Activated CD4-positive, alpha-beta memory T cell treated with anti-CD3 and anti-CD28 coated beads, Interleukin-2, amount 10 ng/mL, durations not matched to agents 7 days and 5 days (primary cell): Measurements from ENCODE around the gene FADS3. TPM values are rescaled to one million over a fixed set of nuclear protein-coding genes. Genes with fewer than 3 reads are reported as not detected.
A peak's percentile ranks its signal among the peaks of the same experiment; 100 is the strongest.

Source experiments
- CTCF ChIA-PET: fragments of 350-600 bp; sonication (Branson Sonifier 250); formaldehyde crosslinking; loops from one replicate; lab custom pipeline; 2021; ENCODE audit warnings: antibody characterized with exemption, inconsistent platforms; lab: Charles Lee
- POLR2A ChIA-PET: fragments of 350-600 bp; sonication (Branson Sonifier 250); formaldehyde crosslinking; loops from one replicate; lab custom pipeline; 2021; ENCODE audit warnings: antibody characterized with exemption; lab: Charles Lee
- DNase-seq: peaks from one replicate; pipeline ENCODE4 v3.0.0-alpha.2; 2020
- H3K27ac Mint-ChIP-seq: one replicate; pipeline ENCODE4 v1.8.0; 2021; ENCODE audit warnings: mild to moderate bottlenecking, mixed read lengths
- H3K27me3 Mint-ChIP-seq: one replicate; pipeline ENCODE4 v1.8.0; 2021; ENCODE audit warnings: mixed read lengths
- H3K36me3 Mint-ChIP-seq: one replicate; pipeline ENCODE4 v1.8.0; 2021; ENCODE audit warnings: low read depth, mixed read lengths
- H3K4me1 Mint-ChIP-seq: one replicate; pipeline ENCODE4 v1.8.0; 2021; ENCODE audit warnings: mixed read lengths
- H3K4me3 Mint-ChIP-seq: one replicate; pipeline ENCODE4 v1.8.0; 2021; ENCODE audit warnings: mild to moderate bottlenecking, mixed read lengths
- H3K9me3 Mint-ChIP-seq: one replicate; pipeline ENCODE4 v1.8.0; 2021; ENCODE audit warnings: mixed read lengths
- total RNA-seq, 2 experiments: library from RNA; stranded (reverse); gene quantifications; one replicate each; pipeline ENCODE4 v1.2.3, GENCODE V29; 2021

Gene FADS3
- total RNA-seq, 2 experiments from 2014 or later = 5.2 to 5.4 TPM

DNA sequence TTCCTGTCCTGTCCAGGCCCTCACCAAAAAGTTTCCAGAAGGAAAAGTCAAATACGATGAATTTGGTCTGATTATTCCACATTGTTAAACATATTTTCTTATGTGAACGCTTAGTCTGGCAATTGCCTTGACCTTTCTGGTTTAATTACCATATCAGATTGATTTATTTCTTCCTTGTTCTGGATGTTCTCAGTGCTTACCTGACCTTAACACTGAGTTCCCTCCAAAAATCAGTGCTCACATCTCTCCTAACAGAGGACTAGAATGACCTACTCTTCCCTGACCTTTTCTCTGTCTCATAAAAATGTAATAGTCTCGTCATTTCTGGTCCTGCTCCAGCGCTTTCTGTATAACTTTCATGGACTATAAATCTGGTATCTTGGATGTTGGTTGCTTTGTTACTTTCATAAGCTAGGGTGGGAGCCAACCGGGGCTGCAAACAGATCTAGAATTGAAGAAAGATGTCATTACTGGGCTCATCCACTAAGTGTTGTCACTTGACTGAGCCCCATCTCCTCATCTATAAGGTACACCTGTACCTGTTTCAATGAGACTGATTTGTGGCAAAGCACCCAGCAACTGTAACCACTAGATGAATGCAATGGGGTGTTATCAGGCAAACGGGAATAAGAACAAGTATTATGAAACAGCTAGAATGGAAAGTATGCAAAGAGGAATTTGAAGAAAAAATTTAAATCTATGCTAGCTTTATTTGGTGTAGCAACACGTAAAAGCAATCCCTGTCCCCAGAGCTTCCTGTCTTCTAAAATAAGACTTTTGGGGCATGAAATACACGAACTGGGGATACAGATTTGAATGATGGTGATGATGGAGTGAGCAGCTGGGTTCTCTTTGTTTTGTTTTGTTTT is 60.9 kb downstream of the FADS3 start:
- POLR2A ChIA-PET = interaction anchor here (0.7 to 4.3 kb wide), 5 partner anchors 13 to 65 kb away, joined by 3 to 81 read pairs (median 9); partner anchors contain the start of genes FADS1, FEN1 and TMEM258
- Mint-ChIP-seq H3K27me3 (peaks cover 14% of the 10 kb centered on the region), H3K27ac (peak overlapping the region; percentile 66), H3K4me3 (peak overlapping the region; percentile 95), H3K9me3 (no peaks in the 10 kb centered on the region), H3K4me1 (peaks cover 71% of the 10 kb centered on the region), H3K36me3 (peaks cover 61% of the 10 kb centered on the region)
- CTCF ChIA-PET = interaction anchor here (1.3 to 2.1 kb wide), 2 partner anchors 12 to 16 kb away, joined by 4 to 15 read pairs; no protein-coding TSS in a partner anchor
- no peak for DNase-seq

GRCh38 chr11:61829806-61830205 is 61.5 kb downstream of the FADS3 start:
- DNase-seq = no peak
- Mint-ChIP-seq H3K27me3 (peaks cover 16% of the 10 kb centered on the region), H3K4me1 (peaks cover 66% of the 10 kb centered on the region), H3K9me3 (no peaks in the 10 kb centered on the region), H3K27ac (peak overlapping the region; percentile 91), H3K4me3 (peak overlapping the region; percentile 95), H3K36me3 (peaks cover 57% of the 10 kb centered on the region)
- POLR2A ChIA-PET = interaction anchor here (3.3 to 4.3 kb wide), 3 partner anchors 13 to 37 kb away, joined by 14 to 81 read pairs (median 44); partner anchors contain the start of genes FADS1, FEN1 and TMEM258
- CTCF ChIA-PET = interaction anchor here (0.8 to 5.0 kb wide), 4 partner anchors 11 to 32 kb away, joined by 3 to 22 read pairs (median 10); partner anchors contain the start of gene FADS1

- H3K36me3 Mint-ChIP-seq = peaks cover 50% of the 10 kb centered on the region
- ChIA-PET CTCF (interaction anchor here (0.7 to 5.0 kb wide), 8 partner anchors 10 to 70 kb away, joined by 3 to 22 read pairs (median 4); partner anchors contain the start of genes FADS1, FEN1 and TMEM258), POLR2A (interaction anchor here (0.6 to 4.3 kb wide), 8 partner anchors 12 to 295 kb away, joined by 3 to 81 read pairs (median 4); partner anchors contain the start of genes FADS1, FEN1, FTH1 and INCENP)
- peak overlapping the region; percentile 95 for H3K4me3 Mint-ChIP-seq
- H3K27ac Mint-ChIP-seq = peak overlapping the region; percentile 91
- no peaks in the 10 kb centered on the region for H3K9me3 Mint-ChIP-seq
- peaks cover 56% of the 10 kb centered on the region for H3K4me1 Mint-ChIP-seq
- DNase-seq = peak; percentile 59
- peaks cover 19% of the 10 kb centered on the region for H3K27me3 Mint-ChIP-seq
Measured at GRCh38 chr11:61828629-61829407, 62.5 kb downstream of the FADS3 start.

GRCh38 chr11:61828379-61828628 is 63.0 kb downstream of the FADS3 start:
- H3K36me3 Mint-ChIP-seq = peaks cover 45% of the 10 kb centered on the region
- H3K27me3 Mint-ChIP-seq = peaks cover 19% of the 10 kb centered on the region
- H3K9me3 Mint-ChIP-seq = no peaks in the 10 kb centered on the region
- H3K4me3 Mint-ChIP-seq = peak overlapping the region; percentile 95
- DNase-seq = no peak
- ChIA-PET POLR2A (interaction anchor here (1.6 to 4.3 kb wide), 6 partner anchors 11 to 133 kb away, joined by 4 to 81 read pairs (median 10); partner anchors contain the start of genes FADS1, FEN1 and TMEM258), CTCF (interaction anchor here (1.0 to 5.0 kb wide), 6 partner anchors 10 to 71 kb away, joined by 3 to 22 read pairs (median 4); partner anchors contain the start of genes FADS1, FEN1 and TMEM258)
- H3K27ac Mint-ChIP-seq = peak overlapping the region; percentile 91
- peaks cover 51% of the 10 kb centered on the region for H3K4me1 Mint-ChIP-seq

DNA sequence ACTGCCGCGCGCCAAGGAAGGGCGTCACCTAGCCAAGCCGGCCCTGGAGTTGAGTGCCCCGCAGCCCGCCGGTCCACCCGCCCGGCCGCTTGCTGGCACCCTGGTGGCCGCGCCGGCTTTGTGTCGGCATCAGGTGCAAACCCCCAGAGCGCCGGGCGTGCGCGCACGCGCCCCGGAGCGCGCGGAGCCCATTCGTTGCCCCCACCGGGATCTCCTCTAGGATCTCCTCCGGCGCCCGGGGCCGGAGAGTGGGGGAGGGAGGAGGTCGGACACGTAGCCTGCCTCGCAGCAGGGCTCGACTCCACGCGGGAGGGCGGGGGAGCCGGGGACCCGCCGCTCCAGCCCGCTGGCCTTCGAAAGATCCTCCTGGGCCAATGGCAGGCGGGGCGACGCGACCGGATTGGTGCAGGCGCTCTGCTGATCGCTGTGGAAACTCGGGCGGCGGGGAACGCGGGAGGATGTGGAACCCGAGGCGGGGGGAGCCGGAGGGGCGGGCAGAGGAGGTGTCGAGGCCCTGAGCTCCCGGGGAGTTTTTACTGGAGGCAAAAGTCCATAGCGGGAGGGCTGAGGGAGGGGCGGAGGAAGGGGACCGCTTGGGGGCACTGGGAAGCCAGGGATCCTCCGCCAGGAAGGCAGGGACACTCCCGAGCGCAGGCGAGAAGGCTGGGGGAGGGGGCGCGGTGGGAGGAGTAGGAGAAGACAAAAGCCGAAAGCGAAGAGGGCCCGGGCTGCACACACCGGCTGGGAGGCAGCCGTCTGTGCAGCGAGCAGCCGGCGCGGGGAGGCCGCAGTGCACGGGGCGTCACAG is 63.6 kb downstream of the FADS3 start, which contains the start of gene FADS2:
Gene FADS2, plus strand, starts transcription at position 730 of the 808 bp plus-strand sequence. CDS start 91 bp downstream, outside the sequence.
- Mint-ChIP-seq H3K4me3 (peak within 1 kb of the TSS; percentile 95), H3K4me1 (peaks cover 46% of the 10 kb centered on the region), H3K36me3 (peaks cover 42% of the 10 kb centered on the region), H3K27ac (peak within 1 kb of the TSS; percentile 91), H3K27me3 (peaks cover 20% of the 10 kb centered on the region), H3K9me3 (no peaks in the 10 kb centered on the region)
- ChIA-PET POLR2A (interaction anchor here (0.7 to 4.3 kb wide), 7 partner anchors 11 to 133 kb away, joined by 3 to 81 read pairs (median 5); partner anchors contain the start of genes FADS1, FEN1 and TMEM258), CTCF (interaction anchor here (1.0 to 5.0 kb wide), 6 partner anchors 9 to 71 kb away, joined by 3 to 22 read pairs (median 4); partner anchors contain the start of genes FADS1, FEN1 and TMEM258)
- DNase-seq = peak; percentile 92

DNA sequence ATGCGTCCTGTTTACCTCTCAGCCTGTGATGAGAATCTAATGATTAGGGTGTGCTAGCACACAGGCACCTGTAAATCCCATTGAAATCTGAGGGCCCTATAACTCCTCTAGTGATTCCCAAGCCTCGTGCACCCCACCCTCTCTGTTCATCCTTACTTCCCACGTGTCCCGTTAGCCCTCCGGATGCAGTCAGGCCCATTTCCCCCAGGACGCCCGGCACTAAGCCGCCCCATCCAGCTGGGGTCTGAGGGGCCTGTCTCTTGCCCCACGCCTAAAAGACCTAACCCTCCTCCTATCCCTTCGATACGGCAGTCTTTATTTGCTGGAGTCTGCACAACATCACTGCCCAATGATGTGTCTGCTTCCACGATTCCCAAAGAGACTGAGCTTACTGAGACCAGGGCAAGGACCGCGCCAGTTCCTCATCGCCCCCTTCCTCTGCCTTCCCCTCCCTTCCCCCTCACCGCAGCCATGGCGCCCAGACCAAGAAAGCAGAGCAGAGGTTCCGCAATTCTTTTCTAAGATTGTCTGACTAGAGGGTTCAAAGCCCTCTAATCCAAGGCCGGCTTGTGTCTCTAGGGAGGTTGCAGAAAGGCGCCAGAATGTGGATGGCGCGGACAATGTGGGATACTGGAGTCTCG is 64.3 kb downstream of the FADS3 start:
- Mint-ChIP-seq H3K27ac (peak overlapping the region; percentile 68), H3K4me1 (peaks cover 40% of the 10 kb centered on the region), H3K4me3 (peak overlapping the region; percentile 95), H3K9me3 (no peaks in the 10 kb centered on the region), H3K36me3 (peaks cover 42% of the 10 kb centered on the region), H3K27me3 (peaks cover 20% of the 10 kb centered on the region)
- DNase-seq = no peak
- ChIA-PET POLR2A (interaction anchor here (0.7 to 4.3 kb wide), 4 partner anchors 10 to 34 kb away, joined by 3 to 81 read pairs (median 29); partner anchors contain the start of genes FADS1, FEN1 and TMEM258), CTCF (interaction anchor here (5.0 kb wide), 1 partner anchor 12 kb away, joined by 22 read pairs; the partner anchor contains the start of gene FADS1)

Other genes starting within 250 kb of the FADS3 start
- under 1 TPM; 0.10 to 0.13 TPM for gene DAGLA, start 211.2 kb downstream of the FADS3 start, total RNA-seq
- gene MYRF, start 138.9 kb downstream of the FADS3 start, total RNA-seq = 1 to 10 TPM; 4.6 to 4.9 TPM
- gene TMEM258, start 98.9 kb downstream of the FADS3 start, total RNA-seq = 100 to 1,000 TPM; 192 to 196 TPM
- gene FEN1, start 98.6 kb downstream of the FADS3 start, total RNA-seq = 100 to 1,000 TPM; 104 to 105 TPM
- gene FADS1, start 74.5 kb downstream of the FADS3 start, total RNA-seq = 10 to 100 TPM; 63.6 to 68.2 TPM
- gene FADS2, start 63.2 kb downstream of the FADS3 start, total RNA-seq = 100 to 1,000 TPM; 251 to 253 TPM
- gene RAB3IL1, start 26.0 kb upstream of the FADS3 start, total RNA-seq = not detected
- under 1 TPM; 0.25 to 0.30 TPM for gene BEST1, start 58.8 kb upstream of the FADS3 start, total RNA-seq
- gene FTH1, start 76.1 kb upstream of the FADS3 start, total RNA-seq = 1,000 to 10,000 TPM; 1,164 to 1,189 TPM
- gene INCENP, start 232.5 kb upstream of the FADS3 start, total RNA-seq = 100 to 1,000 TPM; 156 to 169 TPM